HepG2 (cell line): ENCODE measurements around the gene MYD88. TPM values are rescaled to one million over a fixed set of nuclear protein-coding genes. Genes with fewer than 3 reads are reported as not detected.

Experiments used
- BHLHE40 ChIP-seq: IDR thresholded peaks from 2 replicates; pipeline ENCODE4 v1.6.1; 2011; ENCODE audit warnings: low read length, improper control_type of control experiment
- CHD2 ChIP-seq: IDR thresholded peaks from 2 replicates; pipeline ENCODE4 v1.6.1; 2011; ENCODE audit warnings: low read depth, low read length, improper control_type of control experiment
- DPF2 ChIP-seq: sonication (generic); formaldehyde crosslinking; IDR thresholded peaks from 2 replicates; pipeline ENCODE4 v1.4.0; 2020; ENCODE audit warnings: mild to moderate bottlenecking, low read depth, missing genetic modification reagents, borderline replicate concordance
- DR1 ChIP-seq: sonication (generic); formaldehyde crosslinking; IDR thresholded peaks from 2 replicates; pipeline ENCODE4 v1.8.0; 2021; ENCODE audit warnings: mild to moderate bottlenecking, missing genetic modification reagents, inconsistent platforms
- HNF4A ChIP-seq: sonication (generic); formaldehyde crosslinking; IDR thresholded peaks from 2 replicates; pipeline ENCODE4 v1.4.0; 2020; ENCODE audit warnings: missing genetic modification reagents
- IKZF1 ChIP-seq: fragments of 450-650 bp; IDR thresholded peaks from 2 replicates; pipeline ENCODE4 v1.7.1; 2016
- MAFG ChIP-seq: sonication (generic); formaldehyde crosslinking; IDR thresholded peaks from 2 replicates; pipeline ENCODE4 v1.5.1; 2020; ENCODE audit warnings: mild to moderate bottlenecking, missing genetic modification reagents
- MEIS2 ChIP-seq: sonication (generic); formaldehyde crosslinking; IDR thresholded peaks from 2 replicates; pipeline ENCODE4 v1.9.0; 2021; ENCODE audit warnings: mild to moderate bottlenecking, missing genetic modification reagents
- MIER2 ChIP-seq: IDR thresholded peaks from 2 replicates; pipeline ENCODE4 v1.6.1; 2016; ENCODE audit warnings: missing biosample characterization, missing genetic modification reagents
- SAFB2 ChIP-seq: sonication (generic); formaldehyde crosslinking; IDR thresholded peaks from 2 replicates; pipeline ENCODE4 v1.5.1; 2020; ENCODE audit warnings: missing genetic modification reagents, low read depth, mild to moderate bottlenecking, borderline replicate concordance
- TP53 ChIP-seq: sonication (generic); formaldehyde crosslinking; conservative IDR thresholded peaks from 2 replicates; pipeline ENCODE4 v1.4.0; 2020; ENCODE audit warnings: missing genetic modification reagents
- ZFY ChIP-seq: sonication (generic); formaldehyde crosslinking; IDR thresholded peaks from 2 replicates; pipeline ENCODE4 v1.4.0; 2020; ENCODE audit warnings: missing genetic modification reagents
- ZNF460 ChIP-seq: sonication (generic); formaldehyde crosslinking; IDR thresholded peaks from 2 replicates; pipeline ENCODE4 v1.5.1; 2020; ENCODE audit warnings: missing genetic modification reagents, mild to moderate bottlenecking, borderline replicate concordance
- ZNF761 ChIP-seq: sonication (generic); formaldehyde crosslinking; conservative IDR thresholded peaks from 2 replicates; pipeline ENCODE4 v1.4.0; 2020; ENCODE audit warnings: mild to moderate bottlenecking, missing genetic modification reagents
- polyA plus RNA-seq, 8 experiments: library from polyadenylated mRNA; depleted of rRNA in 3 of 8; stranded (reverse) in 7 of 8; unstranded in 1 of 8; fragments of >200 nt; fragmentation: Illumina TruSeq in 4 of 8; extraction: Trizol in 4 of 8; gene quantifications; 2 replicates each; pipeline versions ENCODE4 v1.2.1 to v1.2.3, GENCODE V29; 2011 to 2016; ENCODE audit warnings: low read depth in 4 of 8, missing spikeins in 1 of 8, mixed read lengths in 1 of 8; ENCODE audit not compliant: insufficient read depth in 1 of 8
- total RNA-seq, 5 experiments: library from RNA; depleted of rRNA; stranded (reverse); fragments of >200 nt; fragmentation: Illumina TruSeq; extraction: Trizol; gene quantifications; 2 replicates each; pipeline ENCODE4 v1.2.3, GENCODE V29; 2016; ENCODE audit warnings: low read depth in 1 of 5
- TF ChIP-seq, protein P1 (sequence below): sonication (generic); formaldehyde crosslinking; IDR thresholded peaks from 2 replicates; pipeline ENCODE4 v1.4.0; 2020; ENCODE audit warnings: missing genetic modification reagents, mild to moderate bottlenecking, borderline replicate concordance
- TF ChIP-seq, protein P2 (sequence below): sonication (generic); formaldehyde crosslinking; IDR thresholded peaks from 2 replicates; pipeline ENCODE4 v1.4.0; 2020; ENCODE audit warnings: mild to moderate bottlenecking, missing genetic modification reagents, borderline replicate concordance
- TF ChIP-seq, protein P3 (sequence below): sonication (generic); formaldehyde crosslinking; IDR thresholded peaks from 2 replicates; pipeline ENCODE4 v1.5.1; 2020; ENCODE audit warnings: missing genetic modification reagents, mild to moderate bottlenecking, borderline replicate concordance
- TF ChIP-seq, protein P4 (sequence below): sonication (generic); formaldehyde crosslinking; IDR thresholded peaks from 2 replicates; pipeline ENCODE4 v1.8.0; 2022; ENCODE audit warnings: mild to moderate bottlenecking, missing genetic modification reagents, moderate library complexity

The MYD88 gene
- total and polyA plus RNA-seq, 2 of the 13 experiments (the other 11 are each of a cell fraction or from before 2014, with no cell fraction given), result 7.6 to 32.7 TPM

DNA sequence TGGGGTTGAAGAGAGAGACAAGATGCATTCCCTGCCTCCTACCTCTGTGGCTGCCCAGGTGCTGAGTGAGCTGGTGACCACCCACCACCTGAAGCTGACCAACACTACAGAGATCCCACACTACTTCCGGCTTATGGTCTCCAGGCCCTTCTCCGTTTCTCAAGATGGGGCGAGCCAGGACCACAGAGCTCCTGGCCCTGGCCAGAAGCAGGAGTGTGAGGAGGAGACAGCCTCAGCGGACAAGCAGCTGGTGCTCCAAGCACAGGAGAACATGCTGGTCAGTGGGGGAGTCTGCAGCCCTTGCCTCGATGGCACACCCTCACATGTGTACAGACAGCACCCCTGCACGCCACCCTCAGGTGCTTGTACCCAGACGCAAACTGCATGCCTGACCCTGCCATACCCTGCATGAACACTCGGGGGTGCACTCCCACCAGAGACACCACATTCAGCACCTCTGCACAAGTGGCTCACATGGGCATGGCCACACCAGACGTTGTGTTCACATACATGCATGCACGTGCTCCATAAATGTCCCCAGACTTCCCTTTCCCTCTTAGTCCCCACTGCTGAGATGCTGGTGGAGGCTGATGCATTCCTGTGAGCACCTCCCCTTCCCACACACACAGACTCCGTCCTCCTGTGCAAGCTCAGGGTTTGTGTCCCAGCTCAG, 20.6 kb upstream of the MYD88 start (continued):
- TF ChIP-seq, protein P1, sequence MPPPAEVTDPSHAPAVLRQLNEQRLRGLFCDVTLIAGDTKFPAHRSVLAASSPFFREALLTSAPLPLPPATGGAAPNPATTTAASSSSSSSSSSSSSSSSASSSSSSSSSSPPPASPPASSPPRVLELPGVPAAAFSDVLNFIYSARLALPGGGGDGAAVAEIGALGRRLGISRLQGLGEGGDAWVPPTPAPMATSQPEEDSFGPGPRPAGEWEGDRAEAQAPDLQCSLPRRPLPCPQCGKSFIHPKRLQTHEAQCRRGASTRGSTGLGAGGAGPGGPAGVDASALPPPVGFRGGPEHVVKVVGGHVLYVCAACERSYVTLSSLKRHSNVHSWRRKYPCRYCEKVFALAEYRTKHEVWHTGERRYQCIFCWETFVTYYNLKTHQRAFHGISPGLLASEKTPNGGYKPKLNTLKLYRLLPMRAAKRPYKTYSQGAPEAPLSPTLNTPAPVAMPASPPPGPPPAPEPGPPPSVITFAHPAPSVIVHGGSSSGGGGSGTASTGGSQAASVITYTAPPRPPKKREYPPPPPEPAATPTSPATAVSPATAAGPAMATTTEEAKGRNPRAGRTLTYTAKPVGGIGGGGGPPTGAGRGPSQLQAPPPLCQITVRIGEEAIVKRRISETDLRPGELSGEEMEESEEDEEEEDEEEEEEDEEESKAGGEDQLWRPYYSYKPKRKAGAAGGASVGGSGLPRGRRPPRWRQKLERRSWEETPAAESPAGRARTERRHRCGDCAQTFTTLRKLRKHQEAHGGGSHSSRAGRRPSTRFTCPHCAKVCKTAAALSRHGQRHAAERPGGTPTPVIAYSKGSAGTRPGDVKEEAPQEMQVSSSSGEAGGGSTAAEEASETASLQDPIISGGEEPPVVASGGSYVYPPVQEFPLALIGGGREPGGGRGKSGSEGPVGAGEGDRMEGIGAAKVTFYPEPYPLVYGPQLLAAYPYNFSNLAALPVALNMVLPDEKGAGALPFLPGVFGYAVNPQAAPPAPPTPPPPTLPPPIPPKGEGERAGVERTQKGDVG (CRISPR knock-in tag), result peak; percentile 63; the same call in 1 of the 2 replicates
- TF ChIP-seq MEIS2 (no peak), HNF4A (CRISPR knock-in tag) (no peak), DR1 (CRISPR knock-in tag) (0 out of 2 replicates have a peak, but pooled peaks have one; percentile 32), MAFG (no peak), SAFB2 (CRISPR knock-in tag) (peak; percentile 68; the same call in 1 of the 2 replicates), CHD2 (no peak), ZNF460 (no peak), MIER2 (CRISPR knock-in tag) (peak; percentile 69; the same call in 1 of the 2 replicates), TP53 (CRISPR knock-in tag) (no peak), ZFY (CRISPR knock-in tag) (no peak), IKZF1 (no peak), ZNF761 (no peak), BHLHE40 (peak; percentile 89), DPF2 (CRISPR knock-in tag) (no peak)
- TF ChIP-seq, protein P2, sequence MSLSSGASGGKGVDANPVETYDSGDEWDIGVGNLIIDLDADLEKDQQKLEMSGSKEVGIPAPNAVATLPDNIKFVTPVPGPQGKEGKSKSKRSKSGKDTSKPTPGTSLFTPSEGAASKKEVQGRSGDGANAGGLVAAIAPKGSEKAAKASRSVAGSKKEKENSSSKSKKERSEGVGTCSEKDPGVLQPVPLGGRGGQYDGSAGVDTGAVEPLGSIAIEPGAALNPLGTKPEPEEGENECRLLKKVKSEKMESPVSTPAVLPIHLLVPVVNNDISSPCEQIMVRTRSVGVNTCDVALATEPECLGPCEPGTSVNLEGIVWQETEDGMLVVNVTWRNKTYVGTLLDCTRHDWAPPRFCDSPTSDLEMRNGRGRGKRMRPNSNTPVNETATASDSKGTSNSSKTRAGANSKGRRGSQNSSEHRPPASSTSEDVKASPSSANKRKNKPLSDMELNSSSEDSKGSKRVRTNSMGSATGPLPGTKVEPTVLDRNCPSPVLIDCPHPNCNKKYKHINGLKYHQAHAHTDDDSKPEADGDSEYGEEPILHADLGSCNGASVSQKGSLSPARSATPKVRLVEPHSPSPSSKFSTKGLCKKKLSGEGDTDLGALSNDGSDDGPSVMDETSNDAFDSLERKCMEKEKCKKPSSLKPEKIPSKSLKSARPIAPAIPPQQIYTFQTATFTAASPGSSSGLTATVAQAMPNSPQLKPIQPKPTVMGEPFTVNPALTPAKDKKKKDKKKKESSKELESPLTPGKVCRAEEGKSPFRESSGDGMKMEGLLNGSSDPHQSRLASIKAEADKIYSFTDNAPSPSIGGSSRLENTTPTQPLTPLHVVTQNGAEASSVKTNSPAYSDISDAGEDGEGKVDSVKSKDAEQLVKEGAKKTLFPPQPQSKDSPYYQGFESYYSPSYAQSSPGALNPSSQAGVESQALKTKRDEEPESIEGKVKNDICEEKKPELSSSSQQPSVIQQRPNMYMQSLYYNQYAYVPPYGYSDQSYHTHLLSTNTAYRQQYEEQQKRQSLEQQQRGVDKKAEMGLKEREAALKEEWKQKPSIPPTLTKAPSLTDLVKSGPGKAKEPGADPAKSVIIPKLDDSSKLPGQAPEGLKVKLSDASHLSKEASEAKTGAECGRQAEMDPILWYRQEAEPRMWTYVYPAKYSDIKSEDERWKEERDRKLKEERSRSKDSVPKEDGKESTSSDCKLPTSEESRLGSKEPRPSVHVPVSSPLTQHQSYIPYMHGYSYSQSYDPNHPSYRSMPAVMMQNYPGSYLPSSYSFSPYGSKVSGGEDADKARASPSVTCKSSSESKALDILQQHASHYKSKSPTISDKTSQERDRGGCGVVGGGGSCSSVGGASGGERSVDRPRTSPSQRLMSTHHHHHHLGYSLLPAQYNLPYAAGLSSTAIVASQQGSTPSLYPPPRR (CRISPR knock-in tag), result no peak
- TF ChIP-seq, protein P3, sequence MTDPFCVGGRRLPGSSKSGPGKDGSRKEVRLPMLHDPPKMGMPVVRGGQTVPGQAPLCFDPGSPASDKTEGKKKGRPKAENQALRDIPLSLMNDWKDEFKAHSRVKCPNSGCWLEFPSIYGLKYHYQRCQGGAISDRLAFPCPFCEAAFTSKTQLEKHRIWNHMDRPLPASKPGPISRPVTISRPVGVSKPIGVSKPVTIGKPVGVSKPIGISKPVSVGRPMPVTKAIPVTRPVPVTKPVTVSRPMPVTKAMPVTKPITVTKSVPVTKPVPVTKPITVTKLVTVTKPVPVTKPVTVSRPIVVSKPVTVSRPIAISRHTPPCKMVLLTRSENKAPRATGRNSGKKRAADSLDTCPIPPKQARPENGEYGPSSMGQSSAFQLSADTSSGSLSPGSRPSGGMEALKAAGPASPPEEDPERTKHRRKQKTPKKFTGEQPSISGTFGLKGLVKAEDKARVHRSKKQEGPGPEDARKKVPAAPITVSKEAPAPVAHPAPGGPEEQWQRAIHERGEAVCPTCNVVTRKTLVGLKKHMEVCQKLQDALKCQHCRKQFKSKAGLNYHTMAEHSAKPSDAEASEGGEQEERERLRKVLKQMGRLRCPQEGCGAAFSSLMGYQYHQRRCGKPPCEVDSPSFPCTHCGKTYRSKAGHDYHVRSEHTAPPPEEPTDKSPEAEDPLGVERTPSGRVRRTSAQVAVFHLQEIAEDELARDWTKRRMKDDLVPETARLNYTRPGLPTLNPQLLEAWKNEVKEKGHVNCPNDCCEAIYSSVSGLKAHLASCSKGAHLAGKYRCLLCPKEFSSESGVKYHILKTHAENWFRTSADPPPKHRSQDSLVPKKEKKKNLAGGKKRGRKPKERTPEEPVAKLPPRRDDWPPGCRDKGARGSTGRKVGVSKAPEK (CRISPR knock-in tag), result 0 out of 2 replicates have a peak, but pooled peaks have one; percentile 17
- TF ChIP-seq, protein P4, sequence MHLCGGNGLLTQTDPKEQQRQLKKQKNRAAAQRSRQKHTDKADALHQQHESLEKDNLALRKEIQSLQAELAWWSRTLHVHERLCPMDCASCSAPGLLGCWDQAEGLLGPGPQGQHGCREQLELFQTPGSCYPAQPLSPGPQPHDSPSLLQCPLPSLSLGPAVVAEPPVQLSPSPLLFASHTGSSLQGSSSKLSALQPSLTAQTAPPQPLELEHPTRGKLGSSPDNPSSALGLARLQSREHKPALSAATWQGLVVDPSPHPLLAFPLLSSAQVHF, result no peak
